HUDEP-2 (cell line): ENCODE measurements around the gene ADCY3.

Experiments used
- DNase-seq, 76 experiments: peaks; one replicate each; lab custom pipeline; 2025; ENCODE audit not compliant: unreplicated experiment in 76 of 76; lab: John Stamatoyannopoulos, UW

The ADCY3 gene

GRCh38 chr2:24833821-24834732 is 86.0 kb downstream of the ADCY3 start:
- DNase-seq: no peak

DNA sequence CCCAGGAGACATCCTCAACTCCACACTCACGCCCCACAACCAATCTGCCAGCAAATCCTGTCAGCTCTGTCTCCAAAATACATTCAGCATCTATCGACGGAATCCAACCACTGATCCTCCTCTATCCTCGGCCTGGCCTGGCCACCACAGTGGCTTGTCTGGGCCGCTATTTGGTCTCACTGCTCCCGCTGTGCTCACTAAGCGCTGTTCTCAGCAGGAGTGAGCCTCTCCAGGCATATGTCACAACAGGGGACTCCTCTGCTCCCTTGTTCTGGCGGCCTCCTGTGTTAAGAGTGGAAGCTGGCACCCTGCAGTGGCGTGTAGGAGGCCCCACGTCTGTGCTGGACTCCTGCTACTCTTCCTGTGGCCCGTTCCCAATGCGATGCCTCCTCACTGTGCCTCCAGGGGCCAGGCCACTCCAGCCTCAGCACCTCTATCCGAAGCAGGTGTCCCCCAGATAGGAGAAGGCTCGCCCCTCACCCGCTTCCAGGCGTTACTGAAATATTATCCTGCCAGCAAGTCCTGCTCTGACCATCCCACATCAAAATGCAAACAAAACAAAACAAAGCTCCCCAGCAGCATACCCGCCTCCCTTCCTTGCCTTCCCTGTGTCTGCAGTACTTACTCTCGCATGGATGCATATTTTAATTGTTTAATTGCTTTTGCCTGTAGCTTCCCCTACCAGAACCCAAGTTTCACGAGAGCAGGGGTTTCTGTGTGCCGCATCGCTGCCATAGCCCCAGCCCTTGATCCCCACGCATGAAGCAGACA is 86.9 kb downstream of the ADCY3 start:
- DNase-seq: no peak

GRCh38 chr2:24832521-24832920 is 87.5 kb downstream of the ADCY3 start:
- DNase-seq: no peak

DNA sequence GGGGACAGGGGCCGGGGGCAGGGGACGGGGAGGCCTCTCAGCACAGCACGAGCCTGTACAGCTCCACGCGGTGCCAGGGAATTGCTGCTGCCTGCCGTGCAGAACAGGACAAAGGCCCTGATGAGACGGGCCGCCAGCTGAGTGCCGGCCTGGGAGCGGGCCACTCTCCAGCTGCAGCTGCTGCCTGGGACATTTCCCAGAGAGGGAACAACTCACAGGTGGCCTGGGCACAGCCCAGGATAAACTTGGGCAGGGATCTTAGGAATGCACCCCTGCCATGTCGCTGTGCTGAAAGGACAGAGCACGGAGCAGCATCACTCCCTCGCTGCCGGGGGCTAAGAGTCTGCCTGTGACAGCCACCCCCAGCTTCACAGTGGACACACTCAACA is 88.0 kb downstream of the ADCY3 start:
- DNase-seq: no peak

DNA sequence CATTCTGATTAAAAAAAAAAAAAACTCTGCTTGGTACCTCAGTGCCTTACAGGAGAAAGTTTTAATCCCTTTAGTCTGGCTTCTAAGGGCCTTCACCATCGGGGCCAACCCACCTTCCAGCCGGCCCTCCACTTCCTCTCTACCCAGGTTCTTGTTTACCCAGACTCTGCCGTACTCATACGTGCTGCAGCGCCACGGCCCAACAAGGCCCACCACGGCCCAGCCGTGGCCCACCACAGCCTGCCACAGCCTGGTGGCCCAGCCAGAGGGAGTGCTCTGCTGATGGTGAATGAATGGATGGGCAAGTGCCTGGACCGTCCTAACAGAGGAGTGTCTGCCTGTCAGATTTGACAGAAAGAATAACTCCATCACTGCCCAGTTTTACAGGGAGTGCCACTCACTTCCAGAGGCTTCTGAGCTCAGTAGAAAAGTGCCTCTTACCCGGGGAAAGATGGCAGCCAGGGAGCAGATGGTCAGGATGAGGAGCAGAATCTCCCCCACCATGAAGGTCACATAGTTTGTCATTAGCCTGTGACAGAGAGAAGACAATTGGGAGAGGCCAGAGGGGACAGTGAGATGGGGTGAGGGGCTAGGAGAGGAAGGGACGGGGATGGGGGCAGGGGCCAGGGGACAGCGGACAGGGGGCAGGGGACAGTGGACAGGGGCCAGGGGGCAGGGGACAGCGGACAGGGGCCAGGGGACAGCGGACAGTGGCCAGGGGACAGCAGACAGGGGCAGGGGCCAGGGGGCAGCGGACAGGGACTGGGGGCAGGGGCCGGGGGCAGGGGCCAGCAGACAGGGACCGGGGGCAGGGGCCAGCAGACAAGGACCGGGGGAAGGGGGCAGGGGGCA is 88.6 kb downstream of the ADCY3 start:
- DNase-seq: no peak

GRCh38 chr2:24830786-24831185 is 89.3 kb downstream of the ADCY3 start:
- DNase-seq: no peak

GRCh38 chr2:24830351-24830750 is 89.7 kb downstream of the ADCY3 start:
- DNase-seq: no peak

GRCh38 chr2:24828238-24828996 is 91.6 kb downstream of the ADCY3 start:
- DNase-seq: no peak

DNA sequence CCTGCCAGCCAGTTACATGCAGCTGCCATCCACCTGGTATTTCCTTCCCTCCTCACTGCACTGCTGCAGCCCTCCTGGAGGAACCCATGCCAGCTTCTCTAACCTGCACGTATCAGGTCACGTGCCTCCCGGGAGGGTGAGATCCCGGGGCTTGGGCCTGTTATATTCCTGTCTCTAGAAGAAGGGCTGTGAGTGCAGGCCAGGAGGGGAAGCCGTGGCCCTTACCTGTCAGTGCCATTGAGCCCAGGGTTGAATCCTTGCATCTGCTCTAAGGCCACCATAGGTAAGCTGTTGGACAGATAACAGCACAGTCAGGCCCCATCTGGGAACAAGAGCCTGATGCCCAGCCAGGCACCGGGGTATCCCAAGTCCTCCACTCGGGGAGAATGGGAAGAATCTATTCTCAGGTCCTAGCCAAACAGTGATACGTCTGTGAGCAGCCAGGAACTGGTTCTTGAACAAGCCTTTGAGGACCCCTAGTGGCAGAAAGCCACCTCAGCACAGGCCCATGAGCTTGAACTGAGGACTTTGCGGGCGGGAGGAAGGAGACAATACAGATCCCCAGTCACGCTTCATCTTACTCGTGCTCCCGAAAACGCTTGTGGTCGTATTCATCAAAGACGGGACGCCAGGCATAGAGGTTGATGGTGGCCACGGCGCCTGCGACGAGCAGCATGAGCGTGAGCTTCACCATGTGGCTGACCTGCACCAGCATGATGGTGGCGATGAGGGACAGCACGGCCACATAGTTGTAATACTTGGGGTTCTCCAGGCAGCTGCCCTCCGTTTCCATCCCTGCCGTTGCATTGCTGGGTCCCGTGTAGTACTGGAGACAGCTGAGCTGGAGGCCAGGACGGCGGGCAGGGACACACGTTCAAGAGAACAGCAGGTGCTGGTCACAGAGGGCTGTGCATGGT is 92.5 kb downstream of the ADCY3 start:
- peak in 73 of 76 experiments; percentile 6 to 84 (median 59) for DNase-seq

GRCh38 chr2:24826773-24827145 is 93.3 kb downstream of the ADCY3 start:
- peak in 2 of 76 experiments; percentile 4 to 9 for DNase-seq

DNA sequence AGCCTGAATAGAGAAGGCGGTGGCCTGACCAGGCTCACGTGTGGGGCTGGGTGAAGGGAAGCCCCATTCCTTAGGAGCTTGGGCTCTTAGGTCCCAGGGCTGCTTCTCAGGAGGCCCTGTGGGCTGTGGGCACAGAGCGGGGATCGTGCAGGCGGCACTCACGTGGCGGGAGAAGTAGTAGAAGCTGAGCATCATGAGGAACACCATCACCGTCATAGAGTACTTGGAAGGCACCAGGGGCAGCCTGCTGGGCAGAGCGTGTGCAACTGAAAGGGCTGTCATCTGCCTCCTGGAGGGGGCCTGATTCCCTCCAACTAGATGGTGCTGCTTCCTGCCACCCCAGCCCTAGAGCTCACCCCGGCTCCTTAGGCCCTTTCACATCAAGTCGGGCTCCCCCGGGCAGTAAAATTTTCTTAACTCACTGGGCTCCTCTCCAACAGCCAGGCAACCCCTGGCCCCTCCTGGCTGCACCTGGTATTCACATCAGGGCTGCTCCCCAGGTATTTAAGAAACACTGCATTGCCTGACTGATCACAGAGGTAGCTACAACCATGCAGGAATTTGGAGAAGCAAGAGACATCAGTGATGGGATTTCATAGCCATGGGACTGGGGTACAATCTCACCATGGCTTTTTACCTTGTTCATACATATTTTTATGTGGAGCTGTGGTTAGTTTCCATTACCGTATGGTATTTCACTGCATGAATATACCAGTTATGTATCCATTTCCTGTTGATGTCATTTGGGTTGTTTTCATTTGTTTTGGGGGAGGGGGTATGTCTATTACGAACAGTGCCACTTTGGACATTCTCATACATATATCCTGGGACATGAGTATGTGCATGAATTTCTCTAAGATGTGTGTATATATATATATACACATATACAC is 93.9 kb downstream of the ADCY3 start:
- DNase-seq: no peak

- DNase-seq: peak in 18 of 76 experiments; percentile 3 to 23 (median 13)
These were observed 94.8 kb downstream of the ADCY3 start for GRCh38 chr2:24824966-24825882.

- DNase-seq: no peak
These were observed 95.9 kb downstream of the ADCY3 start for GRCh38 chr2:24824071-24824588.

DNA sequence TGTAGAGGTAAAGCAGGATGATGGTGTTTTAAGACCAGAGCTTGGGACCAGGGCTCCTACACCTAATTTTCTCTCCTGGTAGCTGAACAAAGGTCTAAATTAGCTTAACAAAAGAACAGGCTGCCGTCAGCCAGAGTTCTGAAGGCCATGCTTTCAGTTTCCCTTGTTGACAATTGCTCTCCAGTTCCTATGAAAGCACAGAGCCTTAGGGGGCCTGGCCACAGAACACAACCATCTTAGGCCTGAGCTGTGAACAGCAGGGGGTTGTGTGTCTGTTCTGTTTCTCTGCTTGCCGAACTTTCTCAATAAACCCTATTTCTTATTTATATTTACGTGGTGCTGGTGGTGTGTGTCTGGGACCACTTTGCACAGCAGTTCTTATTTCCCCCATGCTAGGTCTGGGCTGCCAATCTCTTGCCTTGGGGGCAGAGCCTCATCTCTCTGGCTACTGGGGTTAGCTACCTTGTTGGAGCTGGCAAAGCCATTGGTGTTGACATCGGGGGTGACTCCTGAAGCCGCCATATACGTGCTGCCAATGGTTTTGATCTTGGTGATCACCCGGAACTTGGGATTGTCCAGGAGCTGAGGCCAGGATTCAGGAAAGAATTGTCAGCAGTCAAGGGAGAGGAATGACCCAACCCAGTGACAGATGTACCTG is 97.9 kb downstream of the ADCY3 start:
- no peak for DNase-seq

DNA sequence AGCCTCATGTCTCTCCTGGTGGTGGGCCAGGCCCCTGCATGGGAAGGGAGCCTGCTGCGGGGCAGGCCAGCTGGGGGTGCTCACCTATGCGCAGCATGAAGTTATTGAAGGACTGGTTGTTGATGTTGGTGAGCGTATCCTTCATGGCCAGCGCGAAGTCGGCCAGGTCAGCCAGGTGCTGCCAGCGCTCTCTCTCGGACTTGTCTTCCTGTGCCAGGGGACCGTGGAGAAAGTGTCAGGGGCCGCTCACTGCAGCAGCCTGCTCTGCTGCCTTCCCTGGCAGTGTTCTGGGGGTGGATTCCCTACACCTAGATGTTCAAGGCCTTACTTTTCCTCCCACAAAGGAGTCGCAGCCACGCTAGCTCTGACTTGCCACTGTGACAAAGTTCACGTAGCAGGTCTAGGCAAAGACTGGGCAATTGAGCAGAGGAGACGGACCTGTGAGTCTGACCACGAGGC is 98.6 kb downstream of the ADCY3 start:
- no peak for DNase-seq
